HG02885 (cell line): ENCODE results near the gene ID1.
"Not testable (repeated sequence)": the region's sequence is repeated elsewhere in the genome, so short reads cannot be mapped to it uniquely, and the experiment has no call there.

Experiments
- ATAC-seq: cut with Tn5 transposase; IDR thresholded peaks from one replicate; pipeline ENCODE4 v1.9.1; 2021; ENCODE audit warnings: mild to moderate bottlenecking; ENCODE audit not compliant: unreplicated experiment, poor library complexity

The ID1 gene

GRCh38 chr20:31572701-31573554, 32.2 kb upstream of the ID1 start:
- ATAC-seq = peak; percentile 90

GRCh38 chr20:31573555-31574321, 31.4 kb upstream of the ID1 start:
- ATAC-seq = peak; percentile 10

- ATAC-seq = not testable (repeated sequence)
Observed at GRCh38 chr20:31574986-31575385, 30.1 kb upstream of the ID1 start.

GRCh38 chr20:31576751-31577150, 28.3 kb upstream of the ID1 start:
- no peak for ATAC-seq

GRCh38 chr20:31577194-31577593, 27.9 kb upstream of the ID1 start:
- ATAC-seq = no peak

- no peak for ATAC-seq
Observed at GRCh38 chr20:31578448-31579138, 26.5 kb upstream of the ID1 start.

- no peak for ATAC-seq
Observed at GRCh38 chr20:31579245-31579644, 25.8 kb upstream of the ID1 start.

- not testable (repeated sequence) for ATAC-seq
Observed at GRCh38 chr20:31579941-31580651, 25.0 kb upstream of the ID1 start.

- no peak for ATAC-seq
Observed at GRCh38 chr20:31580706-31581105, 24.4 kb upstream of the ID1 start.

GRCh38 chr20:31581391-31581790, 23.7 kb upstream of the ID1 start:
- ATAC-seq = no peak

GRCh38 chr20:31587545-31588389, 17.3 kb upstream of the ID1 start:
- ATAC-seq = peak; percentile 48

- ATAC-seq = no peak
Observed at GRCh38 chr20:31590717-31591225, 14.3 kb upstream of the ID1 start.

GRCh38 chr20:31593221-31594001, 11.7 kb upstream of the ID1 start:
- no peak for ATAC-seq

- ATAC-seq = no peak
Observed at GRCh38 chr20:31594002-31594557, 11.0 kb upstream of the ID1 start.

- ATAC-seq = no peak
Observed at GRCh38 chr20:31594558-31595379, 10.3 kb upstream of the ID1 start.

GRCh38 chr20:31595380-31595653, 9.8 kb upstream of the ID1 start:
- no peak for ATAC-seq

- no peak for ATAC-seq
Observed at GRCh38 chr20:31595654-31596411, 9.3 kb upstream of the ID1 start.
